Measurements from ENCODE around the gene FAM187B.

DNA sequence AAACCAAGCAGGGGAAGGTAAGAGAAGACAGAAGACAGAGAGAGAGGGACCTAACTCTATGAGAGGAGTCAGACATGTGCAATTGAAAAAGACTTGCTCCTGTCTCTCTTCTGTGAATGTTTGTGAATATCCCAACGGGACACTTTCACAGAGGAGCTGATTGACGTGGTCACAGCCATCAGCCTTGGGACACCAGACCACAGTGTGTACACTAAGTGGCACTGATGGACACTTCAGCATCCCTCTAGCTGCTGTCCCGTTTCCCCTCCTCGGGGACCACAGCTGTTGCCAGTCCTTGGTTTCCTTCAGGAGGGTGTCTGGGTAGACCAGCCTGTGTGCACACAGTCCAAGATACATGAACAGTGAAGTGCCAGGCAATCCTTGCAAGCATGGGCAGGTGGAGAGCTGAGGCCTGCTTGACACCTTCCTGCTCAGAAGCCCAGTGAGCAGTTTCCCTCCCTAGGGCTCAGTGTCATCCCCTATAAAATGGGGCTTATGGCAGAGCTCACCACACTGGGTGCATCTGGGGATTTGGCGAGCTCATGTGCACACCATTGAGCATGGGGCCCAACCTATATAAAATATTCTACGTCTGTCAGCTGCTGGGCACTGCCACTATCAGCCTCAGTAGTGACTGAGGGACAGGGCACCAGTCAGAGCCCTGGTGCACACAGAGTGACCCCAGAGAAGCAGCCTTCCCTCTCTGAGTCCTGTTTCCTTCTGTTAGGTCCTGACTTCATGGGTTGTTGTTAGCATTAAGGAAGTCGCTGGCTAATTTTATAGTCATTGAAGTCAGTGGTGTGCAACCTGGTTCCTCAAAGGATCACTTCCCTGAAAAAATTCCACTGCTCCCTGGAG, 36.0 kb upstream of the FAM187B start:
- TF ChIP-seq, protein P1, sequence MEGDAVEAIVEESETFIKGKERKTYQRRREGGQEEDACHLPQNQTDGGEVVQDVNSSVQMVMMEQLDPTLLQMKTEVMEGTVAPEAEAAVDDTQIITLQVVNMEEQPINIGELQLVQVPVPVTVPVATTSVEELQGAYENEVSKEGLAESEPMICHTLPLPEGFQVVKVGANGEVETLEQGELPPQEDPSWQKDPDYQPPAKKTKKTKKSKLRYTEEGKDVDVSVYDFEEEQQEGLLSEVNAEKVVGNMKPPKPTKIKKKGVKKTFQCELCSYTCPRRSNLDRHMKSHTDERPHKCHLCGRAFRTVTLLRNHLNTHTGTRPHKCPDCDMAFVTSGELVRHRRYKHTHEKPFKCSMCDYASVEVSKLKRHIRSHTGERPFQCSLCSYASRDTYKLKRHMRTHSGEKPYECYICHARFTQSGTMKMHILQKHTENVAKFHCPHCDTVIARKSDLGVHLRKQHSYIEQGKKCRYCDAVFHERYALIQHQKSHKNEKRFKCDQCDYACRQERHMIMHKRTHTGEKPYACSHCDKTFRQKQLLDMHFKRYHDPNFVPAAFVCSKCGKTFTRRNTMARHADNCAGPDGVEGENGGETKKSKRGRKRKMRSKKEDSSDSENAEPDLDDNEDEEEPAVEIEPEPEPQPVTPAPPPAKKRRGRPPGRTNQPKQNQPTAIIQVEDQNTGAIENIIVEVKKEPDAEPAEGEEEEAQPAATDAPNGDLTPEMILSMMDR (conservative IDR thresholded peaks at IDR 0.05) = no peak
- TF ChIP-seq EZH2 (IDR thresholded peaks at IDR 0.05; ENCODE audit: low read depth) = no peak

All from PC-9 (cell line).